K562 (cell line): Measurements from ENCODE around the gene ADARB2.

ENCODE experiments used
- ARNT ChIP-seq, 2 experiments: fragments of 450-650 bp; IDR thresholded peaks; 2 replicates each; pipeline ENCODE4 v1.6.1; 2016; ENCODE audit warnings: mild to moderate bottlenecking in 1 of 2
- GTF2E2 ChIP-seq: fragments of 200-800 bp; sonication (Bioruptor generic); IDR thresholded peaks from 2 replicates; pipeline ENCODE4 v1.6.1; 2016; ENCODE audit warnings: missing genetic modification characterization, missing compliant biosample characterization
- KLF6 ChIP-seq: fragments of 250-450 bp; sonication (Bioruptor Pico); IDR thresholded peaks from 2 replicates; pipeline ENCODE4 v1.4.0; 2020; ENCODE audit warnings: mild to moderate bottlenecking, moderate library complexity, borderline replicate concordance
- POLR2A ChIP-seq: fragments of 450-650 bp; conservative IDR thresholded peaks from 2 replicates; pipeline ENCODE4 v1.6.1; 2016
- POLR2B ChIP-seq: fragments of 450-650 bp; IDR thresholded peaks from 2 replicates; pipeline ENCODE4 v1.6.1; 2018; ENCODE audit warnings: low read depth; ENCODE audit not compliant: partially characterized antibody
- U2AF2 ChIP-seq: fragments of 200-400 bp; formaldehyde crosslinking; optimal IDR thresholded peaks from 2 replicates; pipeline ENCODE3; 2017; ENCODE audit warnings: low read depth, mild to moderate bottlenecking, low read length
- TF ChIP-seq, protein P1 (sequence below): IDR thresholded peaks from 2 replicates; pipeline ENCODE4 v1.6.1; 2016; ENCODE audit warnings: missing genetic modification characterization, missing compliant biosample characterization

DNA sequence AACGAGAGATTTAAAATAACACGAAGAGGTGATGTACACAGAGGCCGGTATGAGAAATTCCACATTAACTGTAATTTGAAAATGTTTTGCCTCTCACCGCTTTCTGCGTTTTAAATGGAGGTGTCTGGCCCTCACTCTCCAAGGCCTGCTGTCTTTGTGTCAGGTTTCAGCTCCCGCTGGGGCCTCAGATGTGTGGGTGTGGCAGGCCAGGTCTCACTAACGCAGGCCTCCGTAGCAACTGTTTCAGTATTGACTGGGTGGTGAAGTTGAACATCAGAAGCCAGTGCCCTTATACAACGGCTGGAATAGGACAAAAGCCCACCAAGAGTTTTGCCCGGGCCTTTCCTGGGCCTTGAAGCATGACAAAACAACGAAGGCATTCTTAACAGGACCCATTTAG, 303.1 kb downstream of the ADARB2 start:
- TF ChIP-seq POLR2A (no peak), POLR2B (no peak), GTF2E2 (tag) (no peak), ARNT (IDR thresholded peaks at IDR 0.05) (no peak), KLF6 (CRISPR knock-in tag) (no peak), U2AF2 (no peak)
- TF ChIP-seq, protein P1, sequence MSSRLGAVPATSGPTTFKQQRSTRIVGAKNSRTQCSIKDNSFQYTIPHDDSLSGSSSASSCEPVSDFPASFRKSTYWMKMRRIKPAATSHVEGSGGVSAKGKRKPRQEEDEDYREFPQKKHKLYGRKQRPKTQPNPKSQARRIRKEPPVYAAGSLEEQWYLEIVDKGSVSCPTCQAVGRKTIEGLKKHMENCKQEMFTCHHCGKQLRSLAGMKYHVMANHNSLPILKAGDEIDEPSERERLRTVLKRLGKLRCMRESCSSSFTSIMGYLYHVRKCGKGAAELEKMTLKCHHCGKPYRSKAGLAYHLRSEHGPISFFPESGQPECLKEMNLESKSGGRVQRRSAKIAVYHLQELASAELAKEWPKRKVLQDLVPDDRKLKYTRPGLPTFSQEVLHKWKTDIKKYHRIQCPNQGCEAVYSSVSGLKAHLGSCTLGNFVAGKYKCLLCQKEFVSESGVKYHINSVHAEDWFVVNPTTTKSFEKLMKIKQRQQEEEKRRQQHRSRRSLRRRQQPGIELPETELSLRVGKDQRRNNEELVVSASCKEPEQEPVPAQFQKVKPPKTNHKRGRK (tag) = no peak
